ENCODE data around the gene HSD17B12. TPM values are rescaled to one million over a fixed set of nuclear protein-coding genes. Genes with fewer than 3 reads are reported as not detected.

The HSD17B12 gene
- total RNA-seq, 1 experiment from 2014 or later = 307 TPM

GRCh38 chr11:43770173-43770572, 89.6 kb downstream of the HSD17B12 start:
- H3K27ac ChIP-seq (ENCODE audit: low read depth, low read length, poor library complexity, severe bottlenecking) = no peak overlapping the region
- no TSS peak for BruUV-seq (replicated peaks)
- H3K36me3 ChIP-seq (ENCODE audit: insufficient read depth, low read length, poor library complexity, severe bottlenecking) = peaks cover 53% of the 10 kb centered on the region
- ChIA-PET POLR2A (ENCODE audit: low non-redundant PET) (no interaction called here), CTCF (no interaction called here)
- DNase-seq (ENCODE audit: low spot score) = no peak
- TF ChIP-seq CTCF (conservative IDR thresholded peaks at IDR 0.05; ENCODE audit: low read depth, low read length) (no peak), EZH2 (IDR thresholded peaks at IDR 0.05; ENCODE audit: borderline replicate concordance, low read depth, low read length, poor library complexity, severe bottlenecking) (no peak)
- peaks cover 24% of the 10 kb centered on the region for H3K9me3 ChIP-seq (ENCODE audit: low read depth, low read length, poor library complexity, severe bottlenecking)
- no peaks in the 10 kb centered on the region for H3K4me1 ChIP-seq (ENCODE audit: insufficient read depth, low read length, poor library complexity, severe bottlenecking)
- no peak overlapping the region for H3K4me3 ChIP-seq (ENCODE audit: low read depth, low read length, poor library complexity, severe bottlenecking)
- intact Hi-C loops (cut with micrococcal nuclease; ENCODE audit: unreplicated experiment) = no loop called here
- no peaks in the 10 kb centered on the region for H3K27me3 ChIP-seq (replicated peaks; ENCODE audit: insufficient read depth, low read depth, low read length, poor library complexity)

GRCh38 chr11:43772733-43773132, 92.2 kb downstream of the HSD17B12 start:
- Histone ChIP-seq H3K27me3 (replicated peaks; ENCODE audit: insufficient read depth, low read depth, low read length, poor library complexity) (no peaks in the 10 kb centered on the region), H3K9me3 (ENCODE audit: low read depth, low read length, poor library complexity, severe bottlenecking) (peaks cover 10% of the 10 kb centered on the region), H3K36me3 (ENCODE audit: insufficient read depth, low read length, poor library complexity, severe bottlenecking) (peaks cover 29% of the 10 kb centered on the region), H3K4me3 (ENCODE audit: low read depth, low read length, poor library complexity, severe bottlenecking) (no peak overlapping the region), H3K4me1 (ENCODE audit: insufficient read depth, low read length, poor library complexity, severe bottlenecking) (no peaks in the 10 kb centered on the region), H3K27ac (ENCODE audit: low read depth, low read length, poor library complexity, severe bottlenecking) (no peak overlapping the region)
- ChIA-PET POLR2A (ENCODE audit: low non-redundant PET) (no interaction called here), CTCF (no interaction called here)
- intact Hi-C loops (cut with micrococcal nuclease; ENCODE audit: unreplicated experiment) = no loop called here
- DNase-seq (ENCODE audit: low spot score) = no peak
- TF ChIP-seq CTCF (conservative IDR thresholded peaks at IDR 0.05; ENCODE audit: low read depth, low read length) (no peak), EZH2 (IDR thresholded peaks at IDR 0.05; ENCODE audit: borderline replicate concordance, low read depth, low read length, poor library complexity, severe bottlenecking) (no peak)
- no TSS peak for BruUV-seq (replicated peaks)

GRCh38 chr11:43774786-43775185, 94.2 kb downstream of the HSD17B12 start:
- no peak overlapping the region for H3K27ac ChIP-seq (ENCODE audit: low read depth, low read length, poor library complexity, severe bottlenecking)
- peaks cover 18% of the 10 kb centered on the region for H3K36me3 ChIP-seq (ENCODE audit: insufficient read depth, low read length, poor library complexity, severe bottlenecking)
- intact Hi-C loops (cut with micrococcal nuclease; ENCODE audit: unreplicated experiment) = no loop called here
- no peak for DNase-seq (ENCODE audit: low spot score)
- no peak overlapping the region for H3K4me3 ChIP-seq (ENCODE audit: low read depth, low read length, poor library complexity, severe bottlenecking)
- CTCF ChIA-PET = no interaction called here
- TF ChIP-seq EZH2 (IDR thresholded peaks at IDR 0.05; ENCODE audit: borderline replicate concordance, low read depth, low read length, poor library complexity, severe bottlenecking) (no peak), CTCF (conservative IDR thresholded peaks at IDR 0.05; ENCODE audit: low read depth, low read length) (no peak)
- peaks cover 10% of the 10 kb centered on the region for H3K9me3 ChIP-seq (ENCODE audit: low read depth, low read length, poor library complexity, severe bottlenecking)
- H3K4me1 ChIP-seq (ENCODE audit: insufficient read depth, low read length, poor library complexity, severe bottlenecking) = no peaks in the 10 kb centered on the region
- POLR2A ChIA-PET (ENCODE audit: low non-redundant PET) = no interaction called here
- H3K27me3 ChIP-seq (replicated peaks; ENCODE audit: insufficient read depth, low read depth, low read length, poor library complexity) = no peaks in the 10 kb centered on the region
- no TSS peak for BruUV-seq (replicated peaks)
